Ascending aorta (tissue), 2 donors: Measurements from ENCODE around the gene INPP5D. TPM values are rescaled to one million over a fixed set of nuclear protein-coding genes. Genes with fewer than 3 reads are reported as not detected.

Experiments
- DNase-seq, 2 donors: peaks; one replicate each; pipeline ENCODE4 v3.0.0-alpha.2; 2019; ENCODE audit warnings: low spot score in 2 of 2
- H3K27ac ChIP-seq, 2 donors: fragments of 200-600 bp; sonication (generic); one replicate each; pipeline ENCODE4 v1.5.1; 2016 to 2017; ENCODE audit warnings: mild to moderate bottlenecking in 1 of 2
- H3K27me3 ChIP-seq: fragments of 200-600 bp; sonication (generic); one replicate; pipeline ENCODE4 v1.5.1; 2017
- H3K36me3 ChIP-seq, 2 donors: fragments of 200-600 bp; sonication (generic); one replicate each; pipeline ENCODE4 v1.5.1; 2016
- H3K4me1 ChIP-seq, 2 donors: fragments of 200-600 bp; sonication (generic); one replicate each; pipeline ENCODE4 v1.5.1; 2016 to 2017; ENCODE audit warnings: mild to moderate bottlenecking in 1 of 2
- H3K4me3 ChIP-seq, 2 donors: fragments of 200-600 bp; sonication (generic); one replicate each; pipeline ENCODE4 v1.5.1; 2016 to 2017; ENCODE audit warnings: mild to moderate bottlenecking in 1 of 2
- H3K9me3 ChIP-seq, 2 donors: fragments of 200-600 bp; sonication (generic); one replicate each; pipeline ENCODE4 v1.5.1; 2016
- CTCF ChIP-seq, 3 experiments: fragments of 200-600 bp in 2 of 3; fragments of 450-650 bp in 1 of 3; sonication (generic) in 2 of 3; IDR thresholded peaks; one replicate each; pipeline ENCODE4 v1.5.1; 2016 to 2019; ENCODE audit warnings: antibody characterized with exemption in 3 of 3, mild to moderate bottlenecking in 1 of 3, moderate library complexity in 1 of 3
- intact Hi-C: fragments of 100-400 bp; cut with DNase I; formaldehyde crosslinking; loops from one replicate; pipeline ENCODE4 v1.15.1; 2023
- total RNA-seq: library from RNA; depleted of rRNA; stranded (reverse); fragments of >200 nt; gene quantifications from one replicate; pipeline ENCODE4 v1.1.0, GENCODE V29; 2016

The INPP5D gene
- total RNA-seq, 1 donor from 2014 or later: 21.7 TPM

DNA sequence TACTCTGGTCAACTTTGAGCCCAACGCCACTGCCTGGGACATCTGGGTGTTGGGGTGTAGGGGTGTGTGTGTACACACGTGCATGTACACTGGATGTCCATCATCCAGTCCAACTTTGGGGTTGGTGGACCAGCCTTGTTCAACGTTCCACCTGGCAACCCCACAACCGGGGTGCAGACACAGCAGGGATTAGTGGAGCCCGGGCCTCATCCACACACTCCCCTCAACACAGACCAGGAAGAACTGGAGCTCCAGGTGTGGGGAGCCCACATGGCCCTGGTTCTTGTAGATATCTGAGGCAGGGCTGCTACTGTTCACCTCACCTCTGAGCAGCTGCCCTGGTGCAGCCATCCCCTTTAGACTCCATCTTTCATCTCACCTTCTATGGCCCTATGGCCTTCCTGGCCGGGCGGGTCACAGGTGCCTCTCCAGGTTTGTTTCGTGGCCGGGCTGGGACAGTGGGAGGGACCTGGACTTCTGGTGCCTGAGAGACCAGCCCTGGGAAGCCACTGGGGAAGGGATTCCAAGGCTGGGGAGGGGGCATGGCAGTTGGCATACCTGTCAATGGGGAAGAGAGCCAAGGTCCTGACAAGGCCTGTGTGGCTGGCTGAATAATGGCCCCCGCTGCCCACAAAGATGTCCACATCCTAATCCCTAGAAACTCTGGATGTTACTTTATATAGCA, 20.2 kb upstream of the INPP5D start:
- no peaks in the 10 kb centered on the region for H3K9me3 ChIP-seq
- intact Hi-C loops: no loop called here
- no peaks in the 10 kb centered on the region for H3K4me1 ChIP-seq
- H3K27me3 ChIP-seq: no peaks in the 10 kb centered on the region
- no peak overlapping the region for H3K4me3 ChIP-seq
- no peak for DNase-seq
- no peaks in the 10 kb centered on the region for H3K36me3 ChIP-seq
- H3K27ac ChIP-seq: no peak overlapping the region
- no peak for TF ChIP-seq CTCF (IDR thresholded peaks at IDR 0.05)

DNA sequence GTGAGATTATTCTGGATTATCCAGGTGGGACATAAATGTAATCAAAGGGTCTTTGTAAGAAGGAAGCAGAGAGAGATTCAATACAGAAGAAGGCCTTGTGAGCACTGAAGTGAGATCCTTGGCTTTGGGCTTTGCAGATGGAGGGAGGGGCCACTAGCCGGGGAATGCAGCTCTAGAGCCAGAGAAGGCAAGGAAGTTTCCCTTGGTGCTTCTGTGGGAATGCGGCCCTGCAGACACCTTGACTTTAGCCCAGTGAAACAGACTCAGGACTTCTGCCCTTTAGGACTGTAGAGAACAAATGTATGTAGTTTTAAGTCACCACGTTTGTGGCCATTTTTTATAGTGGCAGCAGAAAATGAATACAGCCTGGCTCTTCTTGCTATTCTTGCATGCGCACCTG, 19.6 kb upstream of the INPP5D start:
- H3K36me3 ChIP-seq: no peaks in the 10 kb centered on the region
- TF ChIP-seq CTCF (IDR thresholded peaks at IDR 0.05): no peak
- no peaks in the 10 kb centered on the region for H3K9me3 ChIP-seq
- no peak overlapping the region for H3K27ac ChIP-seq
- intact Hi-C loops: no loop called here
- no peak for DNase-seq
- H3K4me3 ChIP-seq: no peak overlapping the region
- no peaks in the 10 kb centered on the region for H3K27me3 ChIP-seq
- no peaks in the 10 kb centered on the region for H3K4me1 ChIP-seq

DNA sequence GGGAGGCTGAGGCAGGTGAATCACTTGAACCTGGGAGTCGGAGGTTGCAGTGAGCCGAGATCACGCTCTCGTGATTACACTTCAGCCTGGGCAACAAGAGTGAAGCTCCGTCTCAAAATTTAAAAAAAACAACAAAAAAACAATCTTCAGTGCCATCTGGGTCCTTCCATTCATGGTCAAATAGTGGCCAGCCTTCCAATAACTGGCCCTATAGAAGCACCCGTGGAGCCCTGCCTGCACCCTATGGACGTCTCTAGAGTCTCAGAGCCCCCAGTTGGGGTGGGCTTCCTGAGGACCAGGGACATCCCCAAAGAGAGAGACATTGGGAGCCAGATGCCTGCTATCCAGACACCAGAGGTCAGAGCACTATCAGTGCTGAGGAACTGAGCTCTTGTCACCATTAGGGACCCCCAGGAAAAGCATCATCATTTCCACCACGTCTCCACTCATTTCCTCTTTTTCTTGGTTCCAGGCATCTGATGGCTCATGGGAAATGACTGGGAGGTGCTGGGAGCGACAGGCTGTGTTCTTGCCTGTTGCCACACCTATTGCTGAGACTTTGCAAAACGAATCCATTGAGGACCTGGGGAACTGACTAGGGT, 18.3 kb upstream of the INPP5D start:
- Histone ChIP-seq H3K27me3 (no peaks in the 10 kb centered on the region), H3K4me3 (no peak overlapping the region), H3K9me3 (no peaks in the 10 kb centered on the region), H3K36me3 (no peaks in the 10 kb centered on the region), H3K27ac (no peak overlapping the region), H3K4me1 (no peaks in the 10 kb centered on the region)
- DNase-seq: no peak
- intact Hi-C loops: no loop called here
- no peak for TF ChIP-seq CTCF (IDR thresholded peaks at IDR 0.05)

DNA sequence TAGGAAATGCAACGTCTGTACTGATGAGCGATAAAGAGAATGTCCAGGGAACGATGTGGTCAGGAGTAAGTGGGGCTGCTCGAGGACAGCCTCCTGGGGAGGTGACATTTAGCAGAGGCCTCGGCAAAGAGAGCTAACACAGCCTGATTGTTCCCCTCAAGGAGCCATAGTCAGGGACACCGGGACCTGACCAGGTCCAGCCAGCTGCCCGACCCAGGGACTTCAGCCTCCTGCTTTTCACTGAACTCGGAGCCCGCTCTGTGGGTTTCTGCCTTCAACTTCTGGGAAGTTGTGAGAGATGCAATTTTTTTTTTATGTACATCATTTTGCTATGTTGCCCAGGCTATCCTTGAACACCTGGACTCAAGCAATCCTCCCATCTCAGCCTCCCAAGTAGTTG, 17.6 kb upstream of the INPP5D start:
- DNase-seq: no peak
- Histone ChIP-seq H3K27ac (no peak overlapping the region), H3K27me3 (no peaks in the 10 kb centered on the region), H3K36me3 (no peaks in the 10 kb centered on the region), H3K9me3 (no peaks in the 10 kb centered on the region), H3K4me1 (no peaks in the 10 kb centered on the region), H3K4me3 (no peak overlapping the region)
- TF ChIP-seq CTCF (IDR thresholded peaks at IDR 0.05): no peak
- intact Hi-C loops: no loop called here

DNA sequence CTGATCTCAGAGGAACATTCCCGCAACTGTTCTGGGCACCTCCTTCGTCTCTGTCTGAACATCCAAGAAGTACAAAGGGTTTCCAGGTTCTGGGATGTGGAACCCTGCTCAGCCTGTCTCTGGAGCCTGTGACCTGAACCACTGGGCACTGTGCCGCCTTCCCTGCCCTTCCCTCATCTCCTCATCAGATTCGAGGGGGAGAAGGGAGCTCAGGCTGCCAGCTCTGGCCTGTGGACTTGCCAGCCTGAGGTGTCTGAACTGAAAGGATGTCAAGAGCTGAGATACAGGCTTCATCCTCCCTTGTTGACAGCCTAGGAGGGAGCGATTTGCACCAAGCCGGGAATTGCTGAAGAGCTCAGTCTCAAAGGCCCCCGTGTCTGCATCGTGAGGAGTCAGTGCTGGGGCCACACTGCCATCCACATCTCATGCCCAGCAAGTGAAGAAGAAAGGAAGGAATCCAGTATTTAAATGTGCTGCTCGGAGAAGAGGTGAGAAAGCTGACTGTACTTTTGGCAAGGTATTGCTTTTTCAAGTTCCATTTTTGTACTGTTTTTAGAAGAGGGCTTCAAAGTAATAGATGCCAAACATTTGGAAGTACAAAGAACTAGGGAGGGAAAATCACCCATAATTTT, 15.1 kb upstream of the INPP5D start:
- H3K27me3 ChIP-seq: no peaks in the 10 kb centered on the region
- H3K4me3 ChIP-seq: no peak overlapping the region
- H3K4me1 ChIP-seq: no peaks in the 10 kb centered on the region
- intact Hi-C loops: no loop called here
- no peaks in the 10 kb centered on the region for H3K9me3 ChIP-seq
- H3K36me3 ChIP-seq: no peaks in the 10 kb centered on the region
- DNase-seq: no peak
- TF ChIP-seq CTCF (IDR thresholded peaks at IDR 0.05): no peak
- no peak overlapping the region for H3K27ac ChIP-seq
